Activated T-helper 1 cell treated with Interleukin-2 at 50 U/mL for 16 hours (primary cell): ENCODE results near the gene DHX38.

ENCODE experiments used
- DNase-seq: peaks from one replicate; pipeline ENCODE4 v3.0.0-alpha.2; 2020; ENCODE audit warnings: low read depth

DHX38 gene

GRCh38 chr16:72122916-72123315, 29.3 kb downstream of the DHX38 start:
- DNase-seq: no peak

- DNase-seq: no peak
Observed at GRCh38 chr16:72123426-72123825, 29.8 kb downstream of the DHX38 start.

GRCh38 chr16:72124148-72124547, 30.5 kb downstream of the DHX38 start:
- no peak for DNase-seq

DNA sequence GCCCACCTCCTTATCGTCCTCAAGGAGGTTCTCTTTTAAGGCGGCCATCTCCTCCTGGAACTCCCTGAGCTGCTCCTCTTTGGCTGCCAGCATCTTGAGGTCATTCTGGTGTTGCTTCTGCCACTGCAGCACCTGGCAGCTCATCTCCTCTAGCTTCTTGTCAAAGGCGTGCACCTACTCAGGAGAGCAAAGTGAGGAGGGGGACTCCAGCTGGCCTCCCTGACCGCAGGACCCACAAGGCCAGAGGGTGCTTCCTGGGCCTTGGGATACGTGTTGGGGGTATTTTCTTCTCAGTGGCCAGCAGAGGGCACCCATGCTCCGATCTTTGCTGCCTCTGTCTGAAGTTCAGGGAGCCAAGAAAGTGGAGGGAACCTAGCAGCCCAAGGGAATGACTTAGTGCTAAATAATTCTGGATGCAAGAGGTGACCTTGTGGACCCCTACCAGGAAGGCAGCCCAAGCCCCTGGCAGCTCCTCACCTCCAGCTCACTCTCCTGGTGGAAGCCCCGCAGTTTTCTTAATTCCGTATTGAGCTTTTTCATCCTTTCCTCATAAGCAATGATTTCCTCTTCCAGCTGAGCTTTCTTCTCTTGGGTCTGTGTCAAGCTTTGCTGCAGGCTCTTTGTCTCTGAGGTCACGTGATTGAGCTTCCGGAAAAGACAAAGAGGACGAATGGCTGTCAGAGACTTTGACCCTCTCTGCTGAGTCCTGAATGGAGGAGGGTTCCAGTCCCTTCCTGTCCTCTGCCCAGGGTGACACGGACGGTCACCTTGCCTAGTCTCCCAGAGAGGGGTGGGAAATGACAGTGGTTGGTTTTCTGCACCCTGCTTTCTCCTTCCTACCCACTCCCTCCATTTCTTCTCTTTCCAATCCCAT, 31.4 kb downstream of the DHX38 start:
- peak; percentile 24 for DNase-seq

- no peak for DNase-seq
Observed at GRCh38 chr16:72125635-72126428, 32.2 kb downstream of the DHX38 start.

DNA sequence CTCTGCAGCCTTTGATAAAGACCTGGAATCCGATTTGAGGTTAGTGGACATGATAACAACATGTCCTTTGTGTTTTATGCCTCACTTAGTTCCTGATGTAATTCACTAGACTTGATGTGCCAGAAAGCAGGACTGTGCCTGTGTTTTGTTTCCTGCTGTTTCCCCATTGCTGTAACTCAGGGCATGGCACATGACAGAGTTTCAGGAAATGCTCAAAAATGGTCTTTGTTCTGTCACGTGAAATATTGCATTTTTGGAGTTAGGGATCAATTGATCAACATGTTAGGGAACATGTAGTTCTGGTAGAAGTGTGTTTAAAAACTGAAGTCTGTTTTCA, 32.8 kb downstream of the DHX38 start:
- DNase-seq: no peak

GRCh38 chr16:72128701-72129100, 35.1 kb downstream of the DHX38 start:
- DNase-seq: no peak

DNA sequence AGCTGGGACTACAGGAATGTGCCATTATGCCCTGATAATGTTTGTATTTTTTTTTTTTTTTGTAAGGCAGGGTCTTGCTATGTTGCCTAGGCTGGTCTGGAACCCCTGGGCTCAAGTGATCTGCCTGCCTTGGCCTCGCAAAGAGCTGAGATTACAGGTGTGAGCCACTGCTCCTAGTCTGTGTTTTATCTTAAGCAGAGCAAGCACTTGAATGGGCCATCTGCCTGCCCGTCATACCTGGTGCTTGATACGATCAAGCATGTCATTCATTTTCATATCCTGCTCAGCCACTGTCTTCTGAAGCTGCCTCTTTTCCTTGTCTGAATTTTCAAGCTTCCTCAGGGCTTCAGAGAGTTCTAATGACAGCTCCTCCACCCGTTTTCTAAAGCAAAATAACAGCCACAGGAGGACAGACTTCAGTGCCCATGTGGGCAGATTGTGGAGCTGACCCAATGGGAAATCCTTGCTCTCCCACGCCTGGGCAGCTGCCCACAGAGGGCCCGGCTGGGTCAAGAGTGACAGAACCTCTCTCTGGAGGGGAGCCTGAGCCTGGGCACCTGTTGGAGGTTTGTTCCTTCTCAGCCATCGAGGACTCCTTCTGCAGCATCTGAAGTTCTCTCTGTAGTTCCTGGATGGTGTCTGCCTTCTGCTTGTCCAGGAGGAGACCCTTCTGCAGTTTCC, 36.5 kb downstream of the DHX38 start:
- no peak for DNase-seq

- DNase-seq: no peak
Observed at GRCh38 chr16:72131036-72131435, 37.4 kb downstream of the DHX38 start.

- no peak for DNase-seq
Observed at GRCh38 chr16:72132726-72133125, 39.1 kb downstream of the DHX38 start.

DNA sequence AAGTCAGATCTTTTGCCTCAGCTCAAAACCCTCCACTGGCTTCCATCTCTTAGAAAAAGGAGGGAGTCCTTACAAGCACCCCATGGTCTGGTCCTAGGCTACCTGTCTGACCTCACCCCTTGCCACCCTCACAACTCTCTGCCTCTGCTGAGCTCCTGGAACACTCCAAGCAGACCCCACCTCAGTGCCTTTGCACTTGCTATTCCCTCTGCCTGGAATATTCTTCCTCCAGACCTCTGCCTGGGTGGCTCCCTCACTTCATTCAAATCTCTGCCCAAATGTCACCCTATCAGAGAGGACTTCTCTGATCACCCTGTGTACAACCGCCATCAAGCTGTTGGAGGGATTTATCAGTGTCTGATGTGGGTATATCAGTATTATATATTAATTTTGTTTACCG, 40.9 kb downstream of the DHX38 start:
- DNase-seq: no peak

- DNase-seq: no peak
Observed at GRCh38 chr16:72137380-72138063, 43.9 kb downstream of the DHX38 start.

DNA sequence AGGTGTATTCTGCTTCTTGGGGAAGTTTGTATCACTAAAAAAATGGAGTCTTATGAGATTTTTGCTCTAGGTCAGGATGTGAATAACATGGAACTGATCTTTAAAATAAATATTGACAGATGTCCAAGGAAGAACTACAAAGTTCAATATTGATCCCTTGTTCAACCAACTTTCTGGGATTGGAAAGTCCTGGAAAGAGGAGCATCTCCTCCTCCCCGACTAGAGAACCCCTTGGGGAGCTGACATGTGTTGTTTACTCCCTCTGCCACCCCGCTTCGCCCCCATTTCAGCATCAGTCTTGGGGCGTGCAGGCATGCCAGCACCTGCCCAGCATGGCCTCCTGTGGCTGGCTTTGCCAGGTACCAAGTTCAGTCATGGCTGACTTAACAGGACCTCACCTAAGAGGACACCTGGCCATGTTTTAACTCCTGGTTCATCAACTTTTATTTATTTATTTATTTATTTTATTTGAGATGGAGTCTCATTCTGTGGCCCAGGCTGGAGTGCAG, 44.5 kb downstream of the DHX38 start:
- no peak for DNase-seq

DNA sequence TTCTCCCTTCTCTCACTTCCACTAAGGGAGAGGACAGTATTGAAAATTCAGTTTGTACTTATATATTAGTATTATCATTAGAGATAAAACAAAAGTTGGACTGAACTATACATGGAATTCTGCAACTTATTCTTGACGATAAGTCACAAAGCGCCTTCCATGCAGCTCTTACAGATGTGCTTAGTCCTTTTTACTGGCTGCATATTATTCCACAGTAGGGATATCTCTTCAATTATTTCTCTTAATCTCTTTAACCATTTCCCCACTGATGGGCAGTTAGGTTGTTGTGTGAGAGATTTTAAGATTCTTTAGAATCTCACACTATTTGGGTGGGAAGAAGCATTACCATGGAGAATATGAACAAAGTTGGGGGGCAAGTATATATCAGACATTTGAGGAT, 46.3 kb downstream of the DHX38 start:
- no peak for DNase-seq

GRCh38 chr16:72142476-72142875, 48.8 kb downstream of the DHX38 start:
- DNase-seq: no peak

- DNase-seq: no peak
Observed at GRCh38 chr16:72149676-72150464, 56.2 kb downstream of the DHX38 start.

GRCh38 chr16:72159386-72159785, 65.7 kb downstream of the DHX38 start:
- no peak for DNase-seq

DNA sequence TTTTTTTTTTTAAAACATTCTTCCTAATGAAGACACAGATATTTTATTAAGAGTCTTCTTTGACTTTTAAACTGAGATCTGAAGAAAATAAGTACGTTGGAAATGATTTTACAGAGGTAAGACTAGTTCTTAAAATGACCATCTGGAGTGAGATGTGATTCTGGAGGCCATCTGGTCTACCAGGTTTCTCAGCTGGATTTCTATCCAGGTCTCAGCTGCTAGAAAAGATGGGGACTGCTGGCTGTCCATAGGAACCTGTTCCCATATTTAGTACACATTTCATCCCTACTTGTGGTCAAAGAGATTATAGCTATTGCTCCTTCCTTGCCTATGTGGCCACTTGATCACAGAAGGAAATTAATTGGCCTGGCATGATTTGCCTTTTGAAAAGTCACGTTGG, 66.2 kb downstream of the DHX38 start:
- no peak for DNase-seq

DNA sequence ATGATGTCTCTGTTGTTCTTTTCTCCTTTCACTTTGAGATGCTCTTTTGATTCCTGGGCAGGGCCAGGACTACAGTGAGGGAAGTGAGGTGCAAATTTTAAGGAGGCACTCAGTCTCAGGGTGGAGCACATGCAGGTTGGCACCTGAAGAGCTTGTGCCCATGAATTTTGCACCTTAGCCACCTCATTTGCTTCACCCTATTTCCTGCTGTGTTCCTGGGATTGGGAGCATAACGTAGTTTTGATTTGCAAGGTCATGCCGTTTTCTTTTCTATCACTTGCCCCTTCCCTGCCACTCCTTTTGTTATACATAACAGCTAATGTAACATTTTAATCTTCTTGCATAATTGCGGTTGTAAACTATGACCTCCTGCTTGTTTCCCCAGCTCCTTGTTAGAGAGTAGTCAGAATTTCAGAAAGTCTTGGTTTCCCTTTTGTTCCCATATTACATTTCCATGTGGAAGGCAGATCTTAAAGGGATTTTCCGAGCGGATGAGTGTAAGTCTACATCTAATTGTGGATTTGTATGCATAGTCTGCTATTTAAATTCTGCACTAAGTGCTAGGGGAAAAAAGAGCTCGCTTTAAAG, 68.6 kb downstream of the DHX38 start:
- DNase-seq: no peak
